GM12865 (cell line): ENCODE data around the gene NPPC.

Experiments used
- DNase-seq: peaks from one replicate; pipeline ENCODE4 v3.0.0; 2010; ENCODE audit warnings: low read depth
- H3K4me3 ChIP-seq: 2 replicates; pipeline ENCODE4 v1.5.1; 2011; ENCODE audit warnings: mild to moderate bottlenecking, low read depth, low read length, control low read depth
- TF ChIP-seq, protein P1 (sequence below): IDR thresholded peaks from 2 replicates; pipeline ENCODE4 v1.5.1; 2011; ENCODE audit warnings: low read length, control low read depth, low read depth, inconsistent platforms; ENCODE audit not compliant: insufficient read depth; ENCODE audit errors: missing control alignments

Gene NPPC

DNA sequence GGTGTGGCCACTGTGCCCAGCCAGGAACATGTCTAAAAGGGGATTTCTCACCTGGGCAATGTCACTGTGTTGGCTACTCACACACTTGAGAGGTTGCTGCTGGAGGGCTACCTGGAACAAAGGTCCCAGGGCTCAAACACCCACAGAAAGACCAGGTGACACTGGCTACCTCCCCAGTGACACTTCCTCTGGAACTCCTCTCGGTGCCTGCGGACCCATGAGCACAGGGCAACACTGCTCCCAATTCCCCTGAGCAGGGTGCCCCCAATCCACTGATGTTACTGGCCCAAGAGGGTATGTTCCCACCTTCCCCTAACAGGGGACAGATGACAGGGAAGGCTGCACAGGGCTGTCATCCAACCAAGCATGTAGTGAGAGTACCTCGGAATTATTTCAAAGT lies 5.8 kb downstream of the NPPC start:
- TF ChIP-seq, protein P1, sequence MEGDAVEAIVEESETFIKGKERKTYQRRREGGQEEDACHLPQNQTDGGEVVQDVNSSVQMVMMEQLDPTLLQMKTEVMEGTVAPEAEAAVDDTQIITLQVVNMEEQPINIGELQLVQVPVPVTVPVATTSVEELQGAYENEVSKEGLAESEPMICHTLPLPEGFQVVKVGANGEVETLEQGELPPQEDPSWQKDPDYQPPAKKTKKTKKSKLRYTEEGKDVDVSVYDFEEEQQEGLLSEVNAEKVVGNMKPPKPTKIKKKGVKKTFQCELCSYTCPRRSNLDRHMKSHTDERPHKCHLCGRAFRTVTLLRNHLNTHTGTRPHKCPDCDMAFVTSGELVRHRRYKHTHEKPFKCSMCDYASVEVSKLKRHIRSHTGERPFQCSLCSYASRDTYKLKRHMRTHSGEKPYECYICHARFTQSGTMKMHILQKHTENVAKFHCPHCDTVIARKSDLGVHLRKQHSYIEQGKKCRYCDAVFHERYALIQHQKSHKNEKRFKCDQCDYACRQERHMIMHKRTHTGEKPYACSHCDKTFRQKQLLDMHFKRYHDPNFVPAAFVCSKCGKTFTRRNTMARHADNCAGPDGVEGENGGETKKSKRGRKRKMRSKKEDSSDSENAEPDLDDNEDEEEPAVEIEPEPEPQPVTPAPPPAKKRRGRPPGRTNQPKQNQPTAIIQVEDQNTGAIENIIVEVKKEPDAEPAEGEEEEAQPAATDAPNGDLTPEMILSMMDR, result no peak
- DNase-seq, result no peak
- H3K4me3 ChIP-seq, result no peak overlapping the region

DNA sequence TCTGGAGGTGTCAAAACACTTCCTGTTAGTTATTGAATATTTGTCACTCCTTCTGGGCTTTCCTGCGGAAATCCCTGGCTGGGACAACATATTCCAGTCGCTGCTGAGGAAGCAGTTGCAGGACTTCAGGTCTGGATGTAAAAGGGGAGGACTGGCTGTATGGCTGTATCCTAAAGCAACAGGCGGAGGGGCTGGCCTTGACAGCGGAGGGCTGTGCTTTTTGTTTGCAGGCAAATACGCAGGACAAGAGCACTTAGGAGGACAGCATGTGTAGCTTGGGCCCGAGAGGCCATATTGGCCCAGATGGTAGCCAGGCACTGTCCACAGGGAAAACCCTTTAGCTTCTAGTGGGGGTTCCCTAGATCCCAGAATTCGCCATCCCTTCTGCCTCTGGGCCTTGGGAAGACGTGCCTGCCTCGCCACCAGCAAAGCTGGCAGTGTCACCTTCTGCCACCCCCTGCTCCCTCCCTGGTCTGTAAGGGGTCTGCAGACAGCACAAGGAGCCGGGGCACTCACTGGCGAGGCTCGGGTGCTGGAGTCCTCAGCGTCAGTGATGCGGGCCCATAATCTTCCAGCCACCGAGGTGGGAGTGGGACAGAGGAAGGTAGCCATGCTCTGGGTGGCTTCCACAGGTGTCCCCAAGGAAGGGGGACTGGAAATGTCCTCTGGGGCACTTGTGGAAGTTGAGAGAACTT lies 6.7 kb downstream of the NPPC start:
- no peak overlapping the region for H3K4me3 ChIP-seq
- TF ChIP-seq, protein P1, result no peak
- DNase-seq, result no peak

DNA sequence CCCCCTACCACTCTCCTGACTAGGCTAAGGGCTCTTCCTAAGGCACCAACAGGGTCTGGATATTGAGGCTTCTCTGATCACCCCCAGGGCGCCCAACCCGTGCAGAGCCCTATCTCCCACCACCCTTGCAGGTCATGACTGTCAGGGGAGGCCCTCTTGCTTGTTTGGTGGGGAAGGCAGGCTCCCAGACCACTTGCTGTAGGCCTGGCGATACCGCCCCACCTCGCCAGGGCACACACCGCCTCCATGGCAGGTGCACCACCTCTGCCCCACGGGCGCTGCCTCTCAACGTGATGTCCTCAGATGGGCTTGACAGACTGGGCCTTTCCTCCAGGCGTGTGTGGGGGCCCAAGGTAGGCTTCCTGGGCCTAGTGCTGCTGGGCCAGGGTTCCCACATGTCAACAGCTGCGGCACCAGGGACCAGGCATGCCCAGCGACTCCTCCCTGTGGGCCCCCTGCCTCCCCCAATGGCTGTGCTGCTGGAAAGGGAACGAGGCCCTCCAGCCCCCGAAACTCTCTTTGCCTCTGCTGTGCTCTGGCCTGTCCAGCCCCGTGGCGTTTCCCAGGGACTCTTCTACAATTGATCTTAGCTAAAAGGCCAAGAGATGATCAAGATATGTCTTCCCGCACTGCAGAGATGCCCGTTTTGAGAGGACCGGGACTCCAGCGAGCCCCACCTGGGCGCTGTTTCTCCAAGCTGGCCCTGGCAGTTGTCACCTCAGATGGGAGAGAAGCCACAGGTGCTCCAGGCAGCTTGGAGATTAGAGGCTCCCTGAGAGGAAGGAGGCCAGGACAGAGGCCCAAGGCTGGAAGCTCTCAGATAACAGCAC lies 7.5 kb downstream of the NPPC start:
- H3K4me3 ChIP-seq, result no peak overlapping the region
- TF ChIP-seq, protein P1, result no peak
- no peak for DNase-seq

DNA sequence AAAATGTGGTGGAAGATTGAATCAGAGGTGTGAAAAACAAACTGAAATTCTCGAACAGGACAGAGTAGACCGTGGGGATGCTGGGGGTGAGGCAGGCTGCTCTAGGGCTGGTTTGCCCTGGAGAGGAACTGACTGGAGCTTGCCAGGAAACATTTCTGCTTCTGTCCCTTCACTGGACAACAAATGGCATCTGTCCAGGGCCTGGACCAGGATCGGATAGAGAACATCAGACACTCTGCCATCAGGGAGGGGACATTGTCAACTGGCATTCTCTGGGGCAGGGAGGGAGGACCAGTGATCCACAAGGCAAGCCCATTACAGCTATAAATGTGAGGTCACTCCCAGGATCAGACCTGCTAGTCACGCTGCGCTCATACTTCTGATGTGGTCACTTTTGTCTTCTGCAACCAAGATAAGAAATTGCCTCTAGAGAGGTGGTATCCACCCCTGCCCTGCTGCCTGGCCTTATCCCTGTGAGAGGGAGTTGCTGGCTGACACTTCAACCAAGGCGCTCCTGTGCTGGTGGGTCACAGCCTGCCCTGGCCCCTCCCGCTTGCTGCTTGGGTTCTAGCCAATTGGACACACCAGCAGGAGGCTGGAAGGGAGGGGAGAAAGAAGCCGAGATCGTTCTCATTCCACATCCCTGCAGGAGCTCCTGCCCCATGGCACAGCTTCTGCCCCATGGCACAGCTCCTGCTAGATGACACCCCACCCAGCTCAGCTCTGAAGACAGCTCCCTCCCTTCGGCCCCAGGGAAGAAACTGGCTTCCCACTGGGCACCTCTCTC lies 8.7 kb downstream of the NPPC start:
- TF ChIP-seq, protein P1, result no peak
- H3K4me3 ChIP-seq, result no peak overlapping the region
- DNase-seq, result no peak

DNA sequence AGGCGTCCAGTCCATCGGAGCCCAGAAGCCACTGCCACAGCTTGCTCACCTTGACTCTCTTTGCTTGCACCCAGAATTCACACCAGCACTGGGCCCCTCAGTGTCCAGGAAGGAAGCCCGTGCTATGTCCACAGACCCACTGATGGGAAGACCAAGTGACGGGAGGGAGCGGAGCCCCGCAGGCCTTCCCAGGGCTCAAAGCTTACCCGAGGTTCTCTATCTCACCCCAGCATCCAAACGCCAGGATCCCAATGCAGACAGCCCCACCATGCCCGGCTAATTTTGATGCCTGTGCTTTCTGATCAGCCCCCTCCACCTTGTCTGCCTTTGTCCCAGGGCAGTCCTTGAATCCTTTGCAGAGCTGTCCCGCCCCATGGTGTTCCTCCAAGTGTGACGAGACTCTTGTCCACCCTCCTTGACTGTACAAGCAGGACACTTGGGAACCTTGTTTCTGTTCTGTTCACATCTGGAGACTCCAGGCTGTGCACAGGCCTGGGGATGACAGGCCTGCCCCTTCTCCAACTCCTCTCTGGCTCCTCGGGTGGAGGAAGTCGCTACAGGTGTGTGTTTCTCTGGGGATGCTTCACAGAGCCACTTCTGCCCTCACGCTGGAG lies 12.0 kb downstream of the NPPC start:
- no peak for DNase-seq
- no peak overlapping the region for H3K4me3 ChIP-seq
- TF ChIP-seq, protein P1, result no peak

DNA sequence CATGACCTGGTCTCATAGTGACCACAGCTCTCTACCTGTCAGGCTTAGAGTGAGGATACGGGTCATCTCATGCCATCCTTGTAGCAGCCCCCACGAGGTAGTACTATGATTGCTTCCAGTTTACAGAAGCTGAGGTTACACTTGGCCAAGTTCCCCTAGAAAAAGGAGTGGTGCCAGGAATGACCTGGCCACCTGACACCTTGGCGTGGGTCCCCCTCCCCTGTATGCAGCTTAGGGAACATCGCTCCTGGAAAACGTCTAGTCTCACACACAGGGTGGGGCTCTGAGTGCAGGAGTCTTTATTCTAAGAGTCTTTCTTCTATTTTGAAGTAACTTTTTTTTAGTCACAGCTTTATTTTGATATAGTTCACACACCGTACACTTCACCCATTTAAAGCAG lies 14.8 kb downstream of the NPPC start:
- H3K4me3 ChIP-seq, result no peak overlapping the region
- TF ChIP-seq, protein P1, result no peak
- DNase-seq, result no peak
